Hepatocyte (in vitro differentiated cells): Measurements from ENCODE around the gene SPECC1L.
"Not testable (repeated sequence)": the region's sequence is repeated elsewhere in the genome, so short reads cannot be mapped to it uniquely, and the experiment has no call there.

Experiments used
- CTCF ChIP-seq: fragments of 200-600 bp; sonication (generic); IDR thresholded peaks from 2 replicates; pipeline ENCODE4 v1.5.1; 2016; ENCODE audit warnings: antibody characterized with exemption, mild to moderate bottlenecking; ENCODE audit not compliant: poor library complexity
- EZH2 ChIP-seq: fragments of 200-600 bp; sonication (generic); IDR thresholded peaks from 2 replicates; pipeline ENCODE4 v1.6.1; 2016; ENCODE audit warnings: antibody characterized with exemption, mild to moderate bottlenecking, borderline replicate concordance
- EZH2phosphoT487 ChIP-seq: fragments of 200-600 bp; sonication (generic); IDR thresholded peaks from one replicate; pipeline ENCODE4 v1.6.1; 2018; ENCODE audit warnings: antibody characterized with exemption, mild to moderate bottlenecking, low read depth, moderate library complexity; ENCODE audit not compliant: unreplicated experiment, severe bottlenecking

- TF ChIP-seq CTCF, EZH2, EZH2phosphoT487: not testable (repeated sequence)
Measured at GRCh38 chr22:24280363-24280762, 9.7 kb downstream of the SPECC1L start.
